GM21528 (cell line): ENCODE data around the gene ATP2B2.

Experiments used
- ATAC-seq: cut with Tn5 transposase; IDR thresholded peaks from one replicate; pipeline ENCODE4 v1.9.1; 2021; ENCODE audit warnings: mild to moderate bottlenecking, moderate library complexity; ENCODE audit not compliant: unreplicated experiment, low FRiP score

ATP2B2 gene

GRCh38 chr3:10353160-10353559 lies 152.2 kb downstream of the ATP2B2 start:
- ATAC-seq, result no peak

- no peak for ATAC-seq
Measured at GRCh38 chr3:10352146-10352911, 153.1 kb downstream of the ATP2B2 start.

GRCh38 chr3:10351013-10351735 lies 154.2 kb downstream of the ATP2B2 start:
- ATAC-seq, result no peak

- ATAC-seq, result no peak
Measured at GRCh38 chr3:10350324-10350985, 154.9 kb downstream of the ATP2B2 start.

GRCh38 chr3:10349801-10350200 lies 155.6 kb downstream of the ATP2B2 start:
- ATAC-seq, result no peak

- ATAC-seq, result no peak
Measured at GRCh38 chr3:10348404-10348721, 157.0 kb downstream of the ATP2B2 start.

- ATAC-seq, result no peak
Measured at GRCh38 chr3:10347648-10348403, 157.6 kb downstream of the ATP2B2 start.

- no peak for ATAC-seq
Measured at GRCh38 chr3:10345911-10346310, 159.5 kb downstream of the ATP2B2 start.

- ATAC-seq, result no peak
Measured at GRCh38 chr3:10344944-10345575, 160.3 kb downstream of the ATP2B2 start.

GRCh38 chr3:10344147-10344943 lies 161.0 kb downstream of the ATP2B2 start:
- ATAC-seq, result no peak

GRCh38 chr3:10343526-10343925 lies 161.9 kb downstream of the ATP2B2 start:
- no peak for ATAC-seq

- no peak for ATAC-seq
Measured at GRCh38 chr3:10342781-10343180, 162.6 kb downstream of the ATP2B2 start.

GRCh38 chr3:10341901-10342398 lies 163.4 kb downstream of the ATP2B2 start:
- no peak for ATAC-seq

GRCh38 chr3:10340476-10340875 lies 164.9 kb downstream of the ATP2B2 start:
- no peak for ATAC-seq

- ATAC-seq, result no peak
Measured at GRCh38 chr3:10340046-10340445, 165.3 kb downstream of the ATP2B2 start.

GRCh38 chr3:10339376-10339955 lies 165.9 kb downstream of the ATP2B2 start:
- ATAC-seq, result no peak

GRCh38 chr3:10338591-10339353 lies 166.6 kb downstream of the ATP2B2 start:
- ATAC-seq, result no peak

GRCh38 chr3:10338164-10338470 lies 167.3 kb downstream of the ATP2B2 start:
- ATAC-seq, result no peak
